NCI-H526 (cell line): ENCODE data around the gene GREB1.

Experiments used
- DNase-seq, 2 experiments: peaks; one replicate each; lab custom pipeline; 2025; lab: John Stamatoyannopoulos, UW

GREB1 gene

DNA sequence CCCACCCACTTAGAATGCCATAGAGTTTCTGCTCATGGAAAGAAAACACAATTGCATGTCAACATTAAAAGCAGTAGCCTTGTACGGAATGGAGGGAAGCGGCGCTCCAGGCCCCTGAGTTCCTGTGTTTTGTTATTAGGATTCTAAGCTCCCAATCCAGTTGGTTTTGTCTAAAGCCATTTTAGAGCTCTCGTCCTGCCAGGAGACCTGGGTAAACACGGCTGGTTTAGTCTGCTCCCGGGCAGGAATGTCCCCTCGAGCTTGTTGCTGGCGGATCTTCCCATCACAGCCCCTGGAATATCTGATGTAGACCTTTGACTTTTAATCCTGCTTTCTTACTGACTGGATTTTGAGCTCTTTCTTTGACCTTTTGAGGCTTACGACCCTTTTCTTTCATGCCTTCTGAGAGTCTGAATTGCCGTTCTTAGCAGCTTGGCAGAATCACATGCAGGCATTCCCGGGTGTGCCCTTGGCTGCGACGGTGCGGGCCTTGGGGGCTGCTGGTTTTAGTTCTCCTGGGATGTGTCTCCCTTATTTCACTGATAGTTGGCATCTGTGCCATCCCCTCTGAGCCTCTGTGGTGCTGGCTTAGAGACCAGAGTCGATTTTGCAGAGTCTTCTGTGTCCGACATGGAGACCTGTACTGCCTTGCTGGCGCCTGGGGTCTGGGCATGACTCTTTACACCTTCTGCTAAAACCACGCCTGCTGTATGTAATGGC, 25.4 kb downstream of the GREB1 start:
- DNase-seq, result no peak

DNA sequence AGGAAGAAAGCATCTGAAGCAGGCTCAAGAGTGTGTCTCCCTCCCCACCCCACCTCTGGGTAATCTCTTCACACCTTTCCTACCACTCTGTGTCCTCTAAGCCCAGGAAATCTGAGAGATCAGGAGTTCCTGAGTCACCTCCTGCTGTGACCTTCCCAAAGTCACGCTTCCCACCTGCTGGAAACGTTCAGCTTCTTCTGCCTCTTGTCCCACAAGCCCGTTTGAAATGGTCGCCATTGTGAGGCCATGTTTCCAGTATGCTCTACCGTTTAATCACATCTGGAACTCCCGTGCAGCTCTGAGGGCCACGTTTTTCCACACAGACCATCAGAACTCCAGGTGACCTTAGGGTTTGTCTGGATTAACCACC, 25.9 kb downstream of the GREB1 start:
- DNase-seq, result no peak

DNA sequence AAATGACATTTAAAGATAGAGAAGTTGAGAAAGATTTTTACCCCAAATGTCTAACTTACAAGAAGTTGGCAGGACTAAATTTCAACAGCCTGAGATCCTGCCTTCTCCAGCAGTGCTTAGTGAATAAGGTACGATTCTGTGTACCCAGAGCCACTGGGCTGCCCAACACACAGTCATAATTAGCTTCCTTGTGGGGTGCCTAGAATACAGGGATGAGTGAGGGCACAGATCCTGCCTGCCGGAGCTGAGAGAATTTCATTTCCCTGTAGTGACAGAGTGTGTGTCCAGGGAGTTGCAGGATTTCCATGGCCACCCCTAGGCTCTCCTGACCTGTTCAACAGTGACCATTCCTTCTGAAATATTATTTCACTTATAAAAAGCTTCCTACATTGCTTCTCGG, 27.0 kb downstream of the GREB1 start:
- no peak for DNase-seq

- no peak for DNase-seq
These were observed 28.2 kb downstream of the GREB1 start for GRCh38 chr2:11562011-11562410.

GRCh38 chr2:11562476-11562875, 28.6 kb downstream of the GREB1 start:
- DNase-seq, result no peak

- no peak for DNase-seq
These were observed 30.2 kb downstream of the GREB1 start for GRCh38 chr2:11563784-11564666.

GRCh38 chr2:11564816-11565567, 31.1 kb downstream of the GREB1 start:
- no peak for DNase-seq

- DNase-seq, result no peak
These were observed 32.5 kb downstream of the GREB1 start for GRCh38 chr2:11566383-11566782.

DNA sequence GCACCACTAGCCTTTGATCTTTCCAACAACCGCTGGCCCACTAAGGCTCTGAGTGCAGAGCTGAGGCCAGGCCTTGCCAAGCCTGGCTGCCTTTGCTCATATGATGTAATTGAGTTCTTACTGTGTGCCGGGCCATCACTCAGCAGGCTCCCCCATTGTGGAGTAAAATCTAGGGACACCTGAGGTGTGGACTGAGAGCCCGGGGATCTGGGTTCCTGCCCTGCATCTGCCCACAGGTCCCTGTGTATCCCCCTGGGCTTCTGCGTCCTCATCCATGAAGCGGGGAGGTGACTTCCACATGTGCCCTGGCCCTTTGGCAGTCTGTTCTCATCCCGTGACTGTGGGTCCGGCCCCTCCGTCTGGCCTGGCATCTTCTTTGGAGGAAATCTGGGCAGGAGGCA, 33.8 kb downstream of the GREB1 start:
- DNase-seq, result no peak

- DNase-seq, result no peak
These were observed 34.6 kb downstream of the GREB1 start for GRCh38 chr2:11568436-11568835.

DNA sequence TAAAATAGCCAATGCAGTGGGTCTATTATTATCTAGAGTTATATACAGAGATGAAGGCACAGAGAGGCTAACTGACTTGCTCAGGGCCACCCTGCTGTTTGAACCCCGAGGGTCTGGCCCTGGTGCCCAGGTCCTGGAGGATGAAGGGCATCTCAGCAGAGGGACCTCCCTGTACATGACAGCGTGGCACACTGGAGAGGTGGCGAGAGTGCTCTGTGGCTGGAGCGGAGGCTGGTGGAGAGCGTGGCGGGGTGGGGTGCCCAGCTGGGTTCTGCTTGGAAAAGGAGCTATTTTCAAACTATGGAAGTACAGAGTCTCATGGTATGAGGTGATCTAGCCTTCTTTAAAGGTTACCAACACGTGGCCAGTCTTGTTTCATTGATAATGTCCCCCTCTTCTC, 35.8 kb downstream of the GREB1 start:
- no peak for DNase-seq

- no peak for DNase-seq
These were observed 37.3 kb downstream of the GREB1 start for GRCh38 chr2:11571170-11571569.

DNA sequence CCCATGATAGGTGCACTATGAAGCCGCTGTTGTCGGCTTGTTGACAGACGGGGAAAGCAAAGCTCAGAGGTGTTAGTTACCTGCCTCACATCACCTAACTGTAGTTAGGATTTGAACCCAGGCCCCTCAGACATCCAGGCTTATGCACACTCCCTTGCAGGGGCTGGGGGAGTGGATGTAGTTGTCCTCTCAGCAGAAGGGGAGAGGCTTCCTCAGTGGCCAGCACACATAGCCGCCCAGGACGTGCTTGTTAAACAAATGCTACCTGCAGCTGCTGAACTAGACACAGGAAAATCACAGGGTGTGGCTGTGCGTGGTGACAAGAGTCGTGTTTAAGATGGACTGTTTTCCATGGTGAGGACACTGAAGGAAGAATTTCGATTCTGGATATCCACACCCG, 39.2 kb downstream of the GREB1 start:
- no peak for DNase-seq

GRCh38 chr2:11573418-11574175, 39.8 kb downstream of the GREB1 start:
- DNase-seq, result no peak

GRCh38 chr2:11574176-11575046, 40.6 kb downstream of the GREB1 start:
- DNase-seq, result no peak

GRCh38 chr2:11576398-11576797, 42.6 kb downstream of the GREB1 start:
- DNase-seq, result no peak

GRCh38 chr2:11577101-11577883, 43.4 kb downstream of the GREB1 start:
- no peak for DNase-seq

GRCh38 chr2:11578081-11578948, 44.5 kb downstream of the GREB1 start:
- DNase-seq, result no peak
